ENCODE results near the gene DENND1A.

DNA sequence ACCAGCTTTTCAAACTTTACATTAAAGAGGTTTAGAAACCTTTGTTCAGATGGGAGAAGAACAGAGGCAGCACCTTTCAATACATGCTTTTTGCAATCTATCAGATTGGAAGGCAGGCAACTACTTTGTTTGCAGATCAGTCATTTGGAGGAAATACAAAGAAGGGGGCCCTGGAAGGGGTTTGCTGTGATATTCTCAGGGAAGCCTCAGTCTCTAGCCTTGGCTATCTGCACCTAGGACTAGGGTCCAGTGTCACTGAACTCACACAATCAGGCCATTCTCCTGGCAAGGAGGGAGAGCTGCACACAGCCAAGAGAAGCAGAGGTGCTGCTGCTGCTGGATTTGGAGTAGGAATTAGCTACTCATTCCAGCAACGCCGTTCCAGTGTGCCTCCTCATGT, 494.5 kb downstream of the DENND1A start:
- TF ChIP-seq, protein P1, sequence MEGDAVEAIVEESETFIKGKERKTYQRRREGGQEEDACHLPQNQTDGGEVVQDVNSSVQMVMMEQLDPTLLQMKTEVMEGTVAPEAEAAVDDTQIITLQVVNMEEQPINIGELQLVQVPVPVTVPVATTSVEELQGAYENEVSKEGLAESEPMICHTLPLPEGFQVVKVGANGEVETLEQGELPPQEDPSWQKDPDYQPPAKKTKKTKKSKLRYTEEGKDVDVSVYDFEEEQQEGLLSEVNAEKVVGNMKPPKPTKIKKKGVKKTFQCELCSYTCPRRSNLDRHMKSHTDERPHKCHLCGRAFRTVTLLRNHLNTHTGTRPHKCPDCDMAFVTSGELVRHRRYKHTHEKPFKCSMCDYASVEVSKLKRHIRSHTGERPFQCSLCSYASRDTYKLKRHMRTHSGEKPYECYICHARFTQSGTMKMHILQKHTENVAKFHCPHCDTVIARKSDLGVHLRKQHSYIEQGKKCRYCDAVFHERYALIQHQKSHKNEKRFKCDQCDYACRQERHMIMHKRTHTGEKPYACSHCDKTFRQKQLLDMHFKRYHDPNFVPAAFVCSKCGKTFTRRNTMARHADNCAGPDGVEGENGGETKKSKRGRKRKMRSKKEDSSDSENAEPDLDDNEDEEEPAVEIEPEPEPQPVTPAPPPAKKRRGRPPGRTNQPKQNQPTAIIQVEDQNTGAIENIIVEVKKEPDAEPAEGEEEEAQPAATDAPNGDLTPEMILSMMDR (conservative IDR thresholded peaks at IDR 0.05; ENCODE audit: low read depth, low read length): no peak
- TF ChIP-seq EZH2 (IDR thresholded peaks at IDR 0.05; ENCODE audit: low read length, unreplicated experiment): no peak
- no peak for TF ChIP-seq EZH2phosphoT487 (IDR thresholded peaks at IDR 0.05; ENCODE audit: borderline replicate concordance, low read length)

Measured in PC-3 (cell line).